SKM-1 (cell line): Measurements from ENCODE around the gene ASGR1.
A peak's percentile ranks its signal among the peaks of the same experiment; 100 is the strongest.

Source experiments
- DNase-seq: peaks from one replicate; lab custom pipeline; 2025; ENCODE audit not compliant: unreplicated experiment; lab: John Stamatoyannopoulos, UW

The ASGR1 gene

DNA sequence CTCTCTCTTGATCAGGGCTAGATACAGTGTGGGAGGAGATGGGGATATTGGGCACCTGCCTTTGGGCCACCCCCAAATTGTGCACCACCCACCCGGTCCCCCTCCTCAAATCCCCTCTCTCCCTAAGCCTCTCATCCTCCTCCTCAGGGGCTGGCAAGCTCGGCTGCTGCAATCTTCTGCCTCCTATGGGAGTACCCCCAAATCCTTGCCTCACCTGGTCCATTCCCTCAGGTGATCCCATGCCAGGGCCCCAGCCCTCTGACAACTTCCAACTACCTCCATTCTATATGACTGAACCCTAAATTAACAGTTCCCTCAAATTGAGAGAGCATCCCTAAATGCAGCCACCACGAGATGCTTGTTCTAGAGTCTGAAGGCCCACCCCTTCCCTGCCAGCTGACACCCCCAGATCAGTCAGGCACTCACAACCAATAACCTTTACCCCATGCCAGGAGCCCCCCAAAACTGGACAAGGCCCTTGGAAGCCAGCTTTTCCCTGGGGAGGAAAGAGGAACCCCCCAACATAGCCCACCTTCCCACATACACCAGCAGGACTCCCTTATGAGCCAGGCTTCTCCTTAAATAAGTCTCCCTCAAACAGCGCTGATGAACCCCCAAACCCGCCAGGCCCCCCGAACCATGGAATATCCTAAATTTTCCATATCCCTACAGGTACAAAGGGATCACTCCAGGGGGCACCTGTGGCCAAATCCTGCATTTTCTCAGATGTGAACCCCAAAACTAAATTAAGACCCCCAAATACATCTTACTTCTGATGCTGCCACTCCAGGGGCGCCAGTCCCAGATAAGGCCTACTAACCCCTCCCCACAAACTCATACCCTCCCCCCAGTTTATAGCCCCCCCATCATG, 37.3 kb upstream of the ASGR1 start:
- DNase-seq, result no peak

DNA sequence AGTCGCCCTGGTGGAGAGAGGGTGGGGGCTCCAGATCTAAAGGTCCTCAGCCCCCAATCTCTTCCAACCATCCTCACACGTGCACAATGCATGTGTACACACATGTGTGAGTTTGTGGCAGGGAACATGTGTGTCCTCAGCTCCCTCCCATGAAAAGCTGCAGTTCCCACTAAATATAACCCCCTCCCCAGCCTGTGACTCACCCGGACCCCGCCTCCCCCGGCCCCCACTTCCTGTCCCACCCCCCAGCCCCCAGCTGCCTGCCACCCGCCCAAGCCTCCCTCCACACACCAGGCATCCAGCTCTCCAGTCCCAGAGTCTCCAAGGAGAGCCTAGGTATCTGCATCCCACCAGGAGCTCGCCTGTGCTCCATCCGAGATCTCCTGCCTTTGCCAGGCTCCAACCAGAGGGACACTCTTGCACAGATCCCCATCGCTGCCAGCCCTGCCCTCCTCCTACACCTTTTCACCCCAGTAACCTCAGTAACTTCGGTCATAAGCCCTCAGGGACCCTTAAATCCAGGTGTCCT, 36.5 kb upstream of the ASGR1 start:
- no peak for DNase-seq

DNA sequence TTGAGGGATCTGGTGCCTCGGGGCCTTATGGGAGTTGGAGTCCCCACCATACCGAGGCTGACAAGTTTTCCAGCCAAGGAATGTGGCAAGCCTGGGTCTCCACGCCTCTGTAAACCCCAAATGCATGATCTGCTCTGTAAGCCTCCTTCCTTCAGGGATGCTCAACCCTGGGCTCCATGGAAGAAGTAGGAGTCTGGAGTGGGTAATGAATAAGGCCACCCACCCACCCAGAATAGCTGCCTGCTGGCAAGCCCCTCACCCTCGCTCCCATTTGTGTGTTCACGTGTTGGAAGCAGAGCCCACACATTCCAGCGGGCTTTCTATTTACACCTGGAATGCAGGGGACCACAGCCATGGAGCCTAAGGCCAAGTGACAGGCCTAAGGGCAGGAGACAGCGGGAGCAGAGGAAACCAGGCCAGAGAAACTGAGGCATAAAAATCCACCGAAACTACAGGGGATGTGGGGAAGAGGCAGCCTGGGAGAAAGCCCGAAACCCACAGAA, 36.0 kb upstream of the ASGR1 start:
- DNase-seq, result no peak

DNA sequence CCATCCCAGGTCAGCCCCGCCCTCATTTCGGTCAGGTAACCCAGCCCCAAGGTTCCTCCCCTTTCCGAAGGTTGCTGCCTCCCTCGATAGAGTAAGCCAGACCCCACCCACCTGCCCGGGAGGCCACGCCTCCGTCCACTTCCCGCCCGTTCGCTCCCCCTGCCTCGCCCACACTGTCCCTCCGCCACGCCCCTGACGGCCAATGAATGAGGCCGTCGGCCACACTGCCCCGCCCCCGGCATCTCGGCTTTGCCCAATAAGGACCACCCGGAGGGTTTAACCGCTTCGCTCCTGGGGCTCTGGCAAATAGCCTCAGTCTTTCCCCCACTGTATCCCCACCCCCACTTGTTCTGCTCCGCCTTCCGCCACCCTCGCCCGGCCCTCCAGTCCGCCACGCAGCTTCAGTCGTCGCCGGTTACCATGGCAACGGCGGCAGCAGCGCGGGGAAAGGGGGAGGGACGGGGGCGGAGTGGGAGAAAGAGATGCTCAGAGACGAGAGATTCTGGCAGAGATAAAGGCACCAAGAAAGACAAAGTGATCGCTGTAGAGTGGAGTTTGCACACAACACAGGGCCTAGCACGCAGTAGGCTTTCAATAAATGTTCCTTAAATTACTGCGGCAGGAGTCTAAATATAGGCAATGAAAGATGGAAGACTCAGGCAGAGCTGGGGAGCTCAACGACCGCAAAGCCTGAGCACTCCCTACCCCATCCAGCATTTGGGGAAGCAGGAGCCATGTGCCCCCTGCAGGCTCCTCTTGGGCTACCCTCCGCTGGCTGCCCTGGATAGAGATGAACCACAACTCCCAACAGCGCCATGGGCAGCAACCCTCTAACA, 35.3 kb upstream of the ASGR1 start:
- peak; percentile 56 for DNase-seq

DNA sequence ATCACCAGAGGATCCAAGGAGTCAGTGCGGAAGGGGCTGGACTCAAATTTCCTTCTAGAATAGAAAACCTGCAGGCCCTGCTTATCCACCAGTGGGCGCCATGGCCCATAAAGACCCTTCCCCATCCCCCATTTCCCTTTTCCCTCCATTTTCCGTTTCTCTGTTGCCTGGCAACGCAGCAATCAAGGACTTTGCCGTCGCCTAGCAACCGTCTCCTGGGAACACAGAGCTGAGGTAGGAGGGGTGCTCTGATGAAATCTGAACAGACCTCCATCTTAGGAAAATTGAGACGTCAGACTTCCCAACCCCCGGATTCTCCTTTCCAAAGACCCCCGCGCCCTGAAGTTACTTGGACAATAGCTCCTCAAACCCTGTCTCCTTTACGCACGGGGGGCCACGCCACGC, 34.7 kb upstream of the ASGR1 start:
- DNase-seq, result peak; percentile 8

DNA sequence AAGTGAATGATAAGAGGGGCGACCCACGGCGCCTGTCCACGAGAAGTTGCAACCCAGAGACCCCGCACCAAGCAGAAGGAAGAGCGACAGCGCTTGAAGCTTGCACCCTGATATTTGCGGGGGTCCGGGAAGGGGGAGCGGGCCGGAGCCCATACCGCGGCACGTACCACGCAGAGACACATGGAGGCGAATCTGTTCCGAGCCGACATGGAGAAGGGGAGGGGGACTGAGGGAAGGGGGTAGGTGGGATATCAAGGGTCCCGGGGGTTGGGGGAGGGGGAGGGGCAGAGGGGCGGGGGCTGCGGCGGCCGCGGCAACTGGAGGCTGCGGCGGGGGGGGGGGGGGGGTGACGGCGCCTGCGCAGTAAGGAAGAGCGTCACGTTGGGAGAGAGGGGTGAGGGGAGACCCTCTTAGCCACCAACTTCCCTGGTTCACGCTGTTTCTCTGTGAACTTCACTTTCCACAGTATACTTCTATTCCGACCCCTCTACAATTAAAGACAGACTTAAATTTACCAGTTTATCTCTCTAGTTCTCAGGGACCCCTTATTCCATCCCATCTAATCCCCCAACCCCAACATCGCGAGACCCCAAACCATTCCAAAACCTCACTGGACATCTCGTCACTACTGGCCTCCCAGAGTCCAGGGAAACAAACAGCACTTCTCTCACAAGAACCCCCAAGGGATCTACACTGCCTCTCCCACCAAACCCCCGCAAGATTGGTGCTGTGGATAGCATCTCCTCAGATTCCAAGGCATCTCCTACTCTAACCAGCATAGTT, 32.5 kb upstream of the ASGR1 start:
- no peak for DNase-seq

DNA sequence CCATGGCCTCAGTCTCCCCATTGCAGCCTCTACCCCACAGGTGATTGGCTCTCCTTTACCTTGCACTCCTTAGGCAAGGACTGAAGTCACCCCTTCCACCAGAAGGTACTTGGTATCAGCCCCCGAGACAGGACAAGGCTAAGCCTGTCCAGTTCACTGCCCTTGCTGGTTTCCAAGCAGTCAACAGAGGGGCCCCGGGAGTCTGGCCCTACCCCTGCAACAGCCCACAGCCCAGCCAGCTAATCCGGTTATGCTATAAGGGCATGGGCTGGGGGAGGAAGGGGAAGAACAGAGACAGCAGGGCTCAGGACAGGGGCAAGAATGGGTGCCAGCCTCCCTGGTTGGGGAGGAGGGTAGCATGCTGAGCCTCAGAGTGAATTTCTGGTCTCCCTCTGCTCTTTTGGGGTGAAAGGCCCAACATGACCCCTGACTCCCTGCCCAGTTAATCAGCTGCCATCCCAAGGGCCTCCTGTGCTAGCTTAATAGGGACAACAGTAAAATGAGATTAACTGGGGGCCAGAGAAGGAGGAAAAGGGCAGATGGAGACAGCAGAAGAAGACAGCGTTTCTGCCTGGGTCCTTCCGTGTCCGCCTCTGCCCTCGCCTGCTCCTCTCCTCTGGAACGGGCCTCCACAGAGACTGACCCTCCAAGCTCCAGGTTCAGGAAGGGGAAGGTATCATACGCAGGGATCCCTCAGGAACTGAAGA, 29.7 kb upstream of the ASGR1 start:
- DNase-seq, result no peak

DNA sequence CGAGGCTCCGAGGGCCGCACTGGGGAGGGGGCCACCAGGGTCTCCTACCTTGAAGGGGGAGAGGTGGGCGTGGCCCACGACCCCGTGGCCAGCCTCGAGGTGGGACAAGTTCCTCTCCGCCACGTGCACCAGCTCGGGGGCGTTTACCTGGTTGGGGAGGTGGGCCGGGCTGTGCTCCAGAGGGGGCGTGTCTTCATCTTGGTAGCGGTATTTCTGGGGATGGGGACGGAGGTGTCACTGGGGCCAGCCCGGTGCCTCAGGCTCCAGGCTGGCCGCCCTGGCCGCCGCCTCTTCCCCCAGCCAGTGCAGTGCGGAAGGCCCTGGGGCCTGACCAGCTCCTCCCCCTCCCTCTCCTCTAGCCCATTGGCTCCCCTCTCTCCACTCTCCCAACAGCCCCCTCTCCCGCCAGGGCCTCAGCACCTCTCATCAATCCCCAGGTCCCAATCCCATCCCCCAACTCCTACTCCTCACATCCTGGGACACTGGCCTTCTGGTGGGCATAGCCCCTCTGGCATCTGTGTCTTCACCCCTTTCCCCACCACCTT, 28.9 kb upstream of the ASGR1 start:
- no peak for DNase-seq

DNA sequence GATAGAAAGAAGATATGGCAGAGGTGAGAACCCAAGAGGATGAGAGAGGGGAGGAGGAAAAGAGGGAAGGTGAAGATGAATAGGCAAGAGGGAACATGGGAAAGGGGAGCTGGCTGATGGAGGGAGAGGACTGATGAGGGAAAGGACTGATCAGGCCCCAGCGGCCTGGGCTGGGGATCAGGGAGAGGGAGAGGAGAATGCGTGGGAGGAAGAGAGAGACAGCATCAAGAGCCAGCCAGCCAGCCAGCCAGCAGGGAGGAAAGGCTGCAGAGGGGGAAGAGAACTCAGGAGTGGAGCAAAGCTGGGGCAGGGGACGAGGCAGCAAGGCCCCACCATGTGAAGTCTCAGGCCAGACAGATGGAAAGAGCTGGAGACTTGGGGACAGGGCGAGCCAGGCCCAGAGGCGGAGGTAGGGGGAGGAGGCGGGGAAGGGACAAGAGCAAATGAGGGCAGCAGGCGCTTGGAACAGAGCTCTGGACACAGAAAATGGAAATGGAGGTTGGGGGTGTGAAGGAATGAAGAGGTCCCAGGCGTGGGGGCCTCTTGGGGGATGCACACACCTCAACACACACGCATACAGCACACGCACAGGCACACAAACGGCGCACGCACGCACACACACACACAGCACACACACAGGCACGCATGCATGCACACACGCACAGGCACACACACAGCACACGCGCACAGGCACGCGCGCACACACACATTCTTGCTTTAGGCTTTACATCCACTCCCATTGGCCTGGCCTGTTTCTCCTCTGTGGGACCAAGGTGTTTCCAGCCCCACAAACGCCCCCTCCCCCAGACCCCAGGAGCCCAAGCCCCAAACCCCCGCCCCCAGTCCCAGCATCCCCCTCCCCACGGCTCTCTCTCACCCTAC, 28.2 kb upstream of the ASGR1 start:
- DNase-seq, result no peak

DNA sequence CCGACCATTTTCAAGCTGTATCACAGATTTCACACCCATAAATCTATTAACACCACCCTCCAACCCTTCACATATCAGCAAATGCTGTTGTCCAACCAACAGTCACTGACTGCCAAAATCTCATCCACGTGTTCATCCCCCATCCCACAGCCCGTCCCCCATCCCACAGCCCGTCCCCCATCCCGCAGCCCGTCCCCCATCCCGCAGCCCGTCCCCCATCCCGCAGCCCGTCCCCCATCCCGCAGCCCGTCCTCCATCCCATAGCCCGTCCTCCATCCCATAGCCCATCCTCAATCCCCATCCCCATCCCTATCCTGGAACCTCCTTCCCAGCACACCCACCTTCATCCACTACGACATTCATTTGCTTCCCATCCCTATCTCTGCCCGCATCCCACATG, 26.4 kb upstream of the ASGR1 start:
- no peak for DNase-seq

DNA sequence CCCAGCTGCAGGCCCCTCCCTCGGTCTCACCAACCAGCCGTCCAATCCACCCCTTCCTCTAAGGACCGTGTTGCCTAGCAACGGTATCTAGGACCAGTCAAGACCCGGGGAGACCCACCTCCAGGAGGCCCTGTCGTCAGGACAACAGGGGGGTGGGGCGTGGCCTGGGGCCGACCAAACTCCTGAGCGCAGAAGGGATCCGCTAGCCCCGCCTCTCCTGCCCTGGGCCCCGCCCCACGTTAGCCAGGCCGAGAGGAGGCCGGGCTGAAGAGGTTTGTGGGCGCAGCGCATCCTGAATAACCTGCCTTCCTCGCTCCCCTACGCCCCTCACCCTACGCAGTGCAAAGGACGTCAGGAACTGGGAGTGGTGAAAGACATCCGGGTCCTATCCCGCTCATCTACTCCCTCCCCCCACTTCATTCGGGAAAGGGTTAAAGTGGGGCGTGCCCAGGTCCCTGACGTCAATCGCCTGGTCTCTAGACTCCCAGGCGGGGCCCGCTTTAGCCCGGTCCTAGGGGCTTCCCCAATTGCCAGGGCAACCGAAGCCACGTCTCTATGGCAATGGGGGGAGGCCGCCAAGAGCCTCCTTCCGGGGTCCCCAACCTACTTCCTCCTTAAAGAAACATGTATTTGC, 25.8 kb upstream of the ASGR1 start:
- no peak for DNase-seq

DNA sequence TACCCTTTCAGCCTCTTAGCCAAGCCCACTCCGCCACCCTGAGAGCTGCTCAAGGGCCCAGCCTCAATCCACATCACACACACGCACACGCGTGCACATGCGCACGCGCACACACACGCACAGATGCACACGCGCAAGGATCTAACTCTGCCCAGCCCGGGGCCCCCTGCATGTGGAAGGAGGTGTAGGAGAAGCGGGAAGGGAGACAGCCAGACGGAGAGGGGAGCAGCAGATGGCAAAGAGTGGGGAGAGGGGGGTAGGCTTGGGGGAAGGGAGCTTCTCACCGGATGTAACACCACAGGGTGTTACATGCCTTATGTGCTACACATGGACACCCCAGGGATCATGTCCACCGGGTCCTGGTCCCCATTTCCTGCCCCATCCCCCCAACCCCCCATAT, 25.2 kb upstream of the ASGR1 start:
- no peak for DNase-seq

DNA sequence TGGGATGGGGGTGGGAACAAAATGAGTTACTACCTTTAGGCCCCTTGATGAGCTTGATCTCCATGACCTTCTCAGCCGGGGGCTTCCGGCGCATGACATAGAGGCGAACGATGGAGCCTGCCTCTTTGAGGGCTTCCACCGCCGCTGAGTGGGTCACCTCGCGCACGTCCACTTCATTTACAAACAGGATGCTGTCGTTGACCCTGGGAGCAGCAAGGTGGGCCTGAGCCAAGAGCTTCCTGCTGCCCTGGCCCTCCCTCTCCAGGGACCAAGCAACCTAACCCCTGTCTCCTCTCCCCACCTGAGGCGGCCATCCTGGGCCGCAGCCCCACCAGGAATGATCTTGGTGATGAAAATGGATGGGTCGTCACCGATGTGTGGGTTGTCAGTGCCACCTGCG, 24.2 kb upstream of the ASGR1 start:
- no peak for DNase-seq

DNA sequence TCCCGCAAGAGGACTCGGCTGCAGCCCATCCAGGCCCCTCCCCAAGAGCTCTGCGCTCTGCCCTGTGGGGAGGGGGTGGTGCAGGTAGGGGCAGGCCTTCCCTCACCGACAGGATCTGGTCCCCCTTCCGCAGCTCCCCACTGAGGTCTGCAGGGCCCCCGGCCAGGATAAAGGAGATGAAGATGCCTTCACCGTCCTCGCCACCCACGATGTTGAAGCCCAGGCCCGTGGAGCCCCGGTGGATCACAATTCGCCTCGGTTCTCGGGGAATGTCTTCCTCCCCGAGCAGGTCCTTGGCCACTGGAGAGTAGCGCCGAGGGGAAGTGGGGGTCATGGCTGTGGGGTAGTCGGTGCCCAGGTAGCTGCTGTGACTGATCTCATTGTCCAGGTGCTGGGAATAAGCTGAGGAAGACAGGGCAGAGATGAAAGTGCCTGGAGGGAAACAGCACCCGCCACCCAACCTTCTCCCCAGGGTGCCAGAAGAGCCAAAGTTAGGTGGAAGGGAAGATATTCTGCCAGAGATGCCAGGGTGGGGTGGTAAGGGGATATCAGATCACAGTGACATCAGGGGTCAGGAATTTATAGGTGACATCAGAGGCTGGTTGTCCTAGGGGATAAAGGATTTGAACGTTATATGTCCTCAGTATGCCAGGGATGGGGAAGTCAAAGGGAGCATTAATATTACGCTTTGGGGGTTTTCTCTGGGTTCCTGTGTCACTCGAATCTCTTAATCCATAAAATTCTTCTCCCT, 17.7 kb upstream of the ASGR1 start:
- DNase-seq, result no peak

DNA sequence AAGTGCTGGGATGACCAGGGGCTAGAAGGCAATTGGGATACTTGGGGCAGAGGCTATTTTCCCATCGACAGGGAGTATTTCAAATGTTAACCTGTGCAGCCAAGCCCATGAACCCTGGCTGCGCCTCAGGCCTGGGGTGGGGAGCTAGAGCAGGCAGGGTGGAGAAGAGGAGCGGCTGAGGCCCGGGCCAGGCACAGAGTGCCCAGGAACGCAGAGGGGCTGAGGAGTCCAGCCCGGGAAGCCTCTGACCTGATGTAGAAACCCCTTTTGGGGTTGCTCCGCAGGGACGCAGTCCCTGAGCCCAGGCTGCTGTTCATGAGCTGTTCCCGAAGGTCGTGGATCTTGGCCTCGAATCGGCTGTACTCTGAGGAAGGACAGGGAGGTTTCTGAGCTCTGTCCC, 16.8 kb upstream of the ASGR1 start:
- no peak for DNase-seq

DNA sequence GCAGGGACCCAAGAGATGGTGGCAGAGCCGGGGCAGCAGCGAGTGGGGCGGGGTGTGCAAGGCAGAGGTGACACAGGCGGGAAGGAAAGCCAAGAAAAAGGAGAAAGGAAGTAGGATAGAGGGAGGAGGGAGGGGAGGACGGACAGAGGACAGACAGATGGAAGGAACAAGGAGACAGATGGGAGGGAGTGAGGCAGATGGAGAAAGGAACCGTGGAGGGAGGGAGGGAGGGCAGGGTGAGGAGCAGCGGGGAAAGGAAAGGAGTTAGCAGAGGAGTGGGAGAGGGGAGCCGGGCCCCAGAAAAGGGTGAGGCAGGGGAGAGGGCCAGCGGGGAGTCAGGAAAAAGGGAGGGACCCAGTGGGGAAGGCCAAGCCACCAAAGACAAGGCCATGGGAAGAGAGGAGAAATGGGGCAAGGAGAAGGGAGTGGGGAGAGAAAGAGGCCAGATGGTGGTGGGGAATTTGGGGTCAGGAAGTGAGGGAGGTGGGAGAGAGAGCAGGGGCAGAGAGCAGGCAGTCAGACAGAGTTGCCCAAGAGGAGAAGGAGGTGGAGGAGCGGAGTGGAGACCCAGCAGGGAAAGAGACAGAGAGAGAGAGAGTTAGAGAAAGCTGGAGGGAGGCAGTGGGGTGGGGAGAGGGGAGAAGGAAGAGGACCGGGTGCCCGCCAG, 13.2 kb upstream of the ASGR1 start:
- no peak for DNase-seq

DNA sequence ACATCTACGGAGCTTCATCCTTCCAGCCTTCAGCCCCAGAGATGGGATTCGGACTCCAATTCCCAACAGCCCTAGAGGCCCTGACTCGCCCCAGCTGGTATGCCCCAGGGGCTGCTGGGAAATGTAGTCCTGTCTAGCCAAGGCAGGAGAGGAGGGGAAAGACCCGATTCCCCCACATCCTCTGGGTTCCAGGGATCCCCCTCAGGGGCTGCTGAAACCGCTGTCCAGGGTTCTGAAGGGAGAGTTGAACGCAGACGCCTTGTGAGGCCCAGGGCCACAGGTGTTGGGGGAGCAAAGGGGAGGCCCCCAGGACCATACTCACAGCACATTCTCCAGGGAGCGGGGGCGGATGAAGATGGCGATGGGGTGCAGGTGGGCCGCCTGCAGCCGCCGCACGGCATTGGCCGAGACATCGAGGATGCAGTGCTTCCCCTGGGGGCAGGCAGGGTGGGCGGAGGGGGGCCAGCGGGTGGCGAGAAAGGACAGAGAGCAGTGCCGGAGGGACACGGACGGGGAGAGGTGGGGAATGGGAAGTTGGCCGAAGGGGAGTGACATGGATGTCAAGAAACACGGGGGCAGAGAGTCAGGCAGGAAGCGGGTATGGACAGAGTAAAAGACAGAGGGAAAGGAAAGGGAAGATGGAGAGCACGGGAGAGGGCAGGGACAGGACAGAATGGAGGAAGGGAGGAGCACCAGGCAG, 12.6 kb upstream of the ASGR1 start:
- no peak for DNase-seq
